Dermis microvascular lymphatic vessel endothelial cell (primary cell): ENCODE results near the gene PROK1. TPM values are rescaled to one million over a fixed set of nuclear protein-coding genes. Genes with fewer than 3 reads are reported as not detected.
"Not testable (repeated sequence)": the region's sequence is repeated elsewhere in the genome, so short reads cannot be mapped to it uniquely, and the experiment has no call there.

Source experiments
- DNase-seq, 2 donors: peaks; one replicate each; pipeline versions ENCODE4 v3.0.0 to v3.0.0-alpha.2; 2010; ENCODE audit warnings: low read depth in 2 of 2
- total RNA-seq: library from RNA; depleted of rRNA; stranded (reverse); fragments of >200 nt; gene quantifications from 2 replicates; pipeline ENCODE4 v1.2.1, GENCODE V29; 2014

PROK1 gene
- not detected in 2 replicates for total RNA-seq

- no peak for DNase-seq
Measured at GRCh38 chr1:110450929-110451328, at the start of gene PROK1. TSS of gene PROK1 (plus strand) at chr1:110451149. CDS start at chr1:110451217, 68 bp downstream.

DNA sequence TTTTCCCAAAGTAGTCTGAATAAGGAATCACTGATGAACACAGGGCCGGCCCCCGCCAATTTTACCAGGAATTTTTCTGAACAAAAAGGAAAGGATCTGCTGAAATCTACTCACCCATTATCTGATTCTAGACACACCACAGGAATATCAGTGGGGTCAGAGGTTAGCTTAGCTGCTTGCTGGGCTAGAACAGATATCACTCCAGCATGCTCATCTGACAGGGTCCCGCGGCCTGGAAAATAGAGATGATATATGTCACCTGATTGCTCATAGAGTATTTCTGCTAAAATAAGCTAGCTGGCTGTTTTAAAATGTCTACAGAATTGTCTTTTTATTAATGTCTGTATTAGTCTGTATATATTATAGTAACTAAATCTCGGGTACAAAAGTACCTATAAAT, 47.1 kb upstream of the PROK1 start:
- DNase-seq, result no peak

- DNase-seq, result no peak
Measured at GRCh38 chr1:110404401-110404800, 46.5 kb upstream of the PROK1 start.

DNA sequence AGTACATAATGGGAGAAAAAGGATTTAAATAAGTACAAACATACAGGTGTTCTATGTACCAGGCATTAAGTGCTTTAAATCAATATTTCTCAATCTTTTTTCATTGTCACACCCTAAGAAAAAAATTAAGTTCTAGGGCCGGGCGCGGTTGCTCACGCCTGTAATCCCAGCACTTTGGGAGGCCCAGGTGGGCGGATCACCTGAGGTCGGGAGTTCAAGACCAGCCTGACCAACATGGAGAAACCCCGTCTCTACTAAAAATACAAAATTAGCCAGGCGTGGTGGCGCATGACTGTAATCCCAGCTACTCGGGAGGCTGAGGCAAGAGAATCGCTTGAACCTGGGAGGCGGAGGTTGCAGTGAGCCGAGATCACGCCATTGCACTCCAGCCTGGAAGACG, 44.5 kb upstream of the PROK1 start:
- DNase-seq, result not testable (repeated sequence)

- DNase-seq, result peak; percentile 93 to 96
Measured at GRCh38 chr1:110407260-110408210, 43.4 kb upstream of the PROK1 start, which contains the start of gene LAMTOR5. TSS of gene LAMTOR5 (minus strand) at chr1:110407694. CDS start at chr1:110407620, 74 bp downstream.

DNA sequence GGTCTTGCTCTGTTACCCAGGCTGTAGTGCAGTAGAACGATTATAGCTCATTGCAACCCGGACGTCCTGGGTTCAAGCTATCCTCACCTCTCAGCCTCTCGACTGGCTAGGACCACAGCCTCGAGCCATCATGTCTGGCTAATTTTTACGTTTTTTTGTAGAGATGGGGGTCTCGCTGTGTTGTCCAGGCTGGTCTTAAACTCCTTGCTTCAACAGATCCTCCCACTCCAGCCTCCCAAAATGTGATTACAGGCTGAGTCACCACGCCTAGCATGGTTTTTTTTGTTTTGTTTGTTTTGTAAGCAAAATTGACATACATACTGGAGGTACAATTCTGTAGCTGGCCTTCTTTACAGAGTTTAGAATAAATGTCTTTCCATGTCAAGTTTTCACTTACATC, 42.5 kb upstream of the PROK1 start:
- DNase-seq, result no peak

DNA sequence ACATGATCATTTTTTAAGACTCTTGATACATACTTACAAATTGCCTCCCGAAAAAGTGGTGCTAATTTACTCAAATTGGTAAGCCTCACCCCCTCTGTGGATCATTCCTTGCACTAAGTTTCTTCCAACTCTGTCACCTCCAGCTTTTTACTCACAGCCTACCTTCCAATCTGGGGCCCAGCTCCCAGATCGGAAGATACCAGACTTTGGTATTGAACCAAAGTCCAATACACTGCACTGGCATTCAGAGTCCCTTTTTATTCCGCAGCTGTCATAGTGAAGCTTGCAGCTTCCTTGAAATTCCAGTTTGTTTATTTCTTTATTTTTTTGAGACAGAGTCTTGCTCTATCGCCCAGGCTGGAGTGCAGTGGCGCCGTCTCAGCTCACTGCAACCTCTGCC, 41.6 kb upstream of the PROK1 start:
- DNase-seq, result no peak

- DNase-seq, result no peak
Measured at GRCh38 chr1:110411173-110411735, 39.7 kb upstream of the PROK1 start.

DNA sequence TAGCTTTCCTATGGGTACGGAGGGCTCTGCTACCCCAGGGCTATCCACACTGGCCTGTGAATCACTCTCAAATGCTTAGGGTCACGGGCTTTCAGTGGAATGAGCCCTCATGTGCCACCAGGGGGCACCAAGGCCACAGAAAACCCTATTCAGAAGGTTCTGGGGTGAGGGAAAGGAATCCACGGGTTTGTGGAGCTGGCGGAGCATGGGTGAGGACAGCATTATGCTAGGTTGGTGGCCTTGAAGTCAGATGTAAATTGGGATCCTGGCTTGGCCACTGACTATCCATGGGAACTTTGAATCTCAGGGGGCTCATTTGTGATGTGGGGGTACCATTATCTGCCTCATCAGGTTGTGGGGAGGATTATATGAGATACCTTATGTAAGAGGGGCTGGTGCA, 38.4 kb upstream of the PROK1 start:
- DNase-seq, result peak; percentile 34 to 63

- DNase-seq, result not testable (repeated sequence)
Measured at GRCh38 chr1:110413045-110413444, 37.9 kb upstream of the PROK1 start.

GRCh38 chr1:110418729-110419128, 32.2 kb upstream of the PROK1 start:
- DNase-seq, result no peak

DNA sequence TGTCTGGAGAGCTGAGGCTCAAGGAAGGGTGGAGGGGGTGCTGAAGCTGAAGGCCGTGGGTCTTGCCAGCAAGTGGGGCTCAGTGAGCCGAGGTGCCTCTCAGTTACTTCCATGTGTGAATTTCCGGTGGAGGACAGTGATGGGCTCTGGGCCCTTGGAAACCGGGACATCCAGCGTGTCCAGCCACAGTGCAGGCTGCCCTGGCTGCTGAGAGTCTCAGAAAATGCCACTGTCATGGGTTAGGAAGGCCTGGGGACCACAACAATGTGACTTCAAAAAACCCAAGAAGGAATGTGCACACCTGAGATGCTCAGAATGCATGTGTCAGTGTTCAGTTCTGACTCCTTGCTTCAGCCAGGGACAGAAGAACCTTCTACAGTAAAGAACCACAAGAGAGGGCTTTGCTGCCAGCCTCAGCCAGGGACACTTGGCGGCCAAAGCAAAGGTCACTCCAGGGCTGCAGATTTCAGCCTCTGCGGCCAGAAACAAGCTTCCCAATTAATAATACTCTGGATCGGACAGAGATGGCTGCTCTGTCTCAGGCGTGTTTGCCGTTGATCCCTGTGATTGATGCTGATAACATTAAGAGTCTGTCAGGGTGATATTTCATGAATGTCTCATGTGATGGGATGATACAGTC, 30.8 kb upstream of the PROK1 start:
- DNase-seq, result no peak

- DNase-seq, result no peak
Measured at GRCh38 chr1:110420874-110421793, 29.8 kb upstream of the PROK1 start.

- no peak for DNase-seq
Measured at GRCh38 chr1:110424699-110425611, 26.0 kb upstream of the PROK1 start.

- DNase-seq, result no peak
Measured at GRCh38 chr1:110425612-110426152, 25.3 kb upstream of the PROK1 start.

DNA sequence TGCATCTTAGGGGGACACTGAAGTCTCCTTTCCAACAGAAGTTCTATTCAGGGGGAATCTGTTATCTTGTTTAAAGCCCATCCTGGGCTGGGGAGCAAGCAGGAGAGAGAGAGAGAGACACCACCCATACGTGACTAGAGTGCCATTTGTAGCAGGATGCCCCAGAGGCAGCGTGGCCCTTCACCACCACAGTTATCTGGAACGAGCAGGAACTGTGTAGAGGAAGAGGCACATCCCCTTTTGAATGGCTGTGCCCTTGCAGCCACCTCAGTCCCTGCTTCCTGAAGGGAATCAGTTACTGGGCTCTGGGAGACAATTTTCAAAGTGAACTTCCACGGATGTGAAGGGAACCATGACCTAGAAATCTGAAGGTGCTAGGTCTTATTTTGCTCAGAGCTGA, 24.1 kb upstream of the PROK1 start:
- DNase-seq, result no peak

DNA sequence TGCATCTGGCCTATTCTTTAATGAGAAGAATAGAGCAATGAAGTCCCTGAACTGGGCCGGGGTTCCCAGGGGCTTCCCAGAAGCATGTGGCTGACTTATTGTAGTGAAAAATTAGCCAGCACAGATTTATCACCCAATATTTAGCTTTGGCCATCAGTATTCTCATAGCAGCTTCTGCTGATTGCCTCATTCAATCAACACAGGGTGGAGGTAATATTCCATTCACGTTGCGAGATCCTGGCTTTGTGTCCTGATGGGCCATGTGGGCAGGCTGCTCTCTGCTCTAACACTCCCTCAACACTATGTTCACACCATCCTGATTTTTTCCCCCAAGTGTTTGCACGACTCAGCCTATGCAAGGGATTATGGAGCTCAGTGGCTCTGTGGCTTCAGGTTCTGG, 22.0 kb upstream of the PROK1 start:
- DNase-seq, result no peak

DNA sequence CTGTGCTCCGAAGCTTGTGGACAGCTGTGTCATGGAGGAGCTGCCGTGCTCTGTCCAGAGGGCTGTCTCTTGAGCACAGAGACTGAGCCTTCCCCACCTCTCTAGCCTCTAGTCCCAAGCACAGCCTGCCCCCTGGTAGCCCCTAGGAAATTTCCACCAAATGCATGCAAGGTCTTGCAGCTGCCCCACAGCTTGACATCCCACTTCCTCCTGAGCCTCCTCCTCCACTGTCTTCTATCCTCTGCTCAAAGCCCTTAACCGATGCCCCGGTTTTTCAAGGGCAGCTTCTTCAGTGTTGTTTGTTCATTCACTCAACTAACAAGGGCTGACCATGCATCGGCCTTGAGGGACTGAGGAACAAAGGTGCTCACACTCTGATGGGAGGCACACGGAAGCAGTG, 20.6 kb upstream of the PROK1 start:
- no peak for DNase-seq

GRCh38 chr1:110430901-110431300, 20.0 kb upstream of the PROK1 start:
- no peak for DNase-seq

DNA sequence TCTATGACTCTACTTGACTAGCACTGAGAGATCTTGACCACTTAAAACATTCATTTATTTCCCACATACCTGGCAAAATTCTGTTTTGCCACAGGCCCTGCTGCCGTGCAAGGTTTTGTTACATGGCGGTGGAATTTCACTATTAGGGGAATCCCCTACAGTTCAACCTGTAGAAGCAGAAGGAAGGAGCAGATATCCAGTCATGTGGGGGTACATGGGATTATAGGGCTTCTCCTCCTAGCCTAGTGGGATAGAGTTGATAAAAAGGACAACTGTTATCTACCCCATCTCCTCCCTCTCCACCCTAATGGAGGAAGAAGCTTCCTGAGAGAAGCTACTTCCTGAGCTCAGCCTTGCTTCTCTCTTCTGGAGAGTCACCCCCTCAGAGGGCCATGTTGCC, 17.7 kb upstream of the PROK1 start:
- DNase-seq, result no peak
